IPS-18c (cell line): Measurements from ENCODE around the gene AGPAT3.
A peak's percentile ranks its signal among the peaks of the same experiment; 100 is the strongest.
"Not testable (repeated sequence)": the region's sequence is repeated elsewhere in the genome, so short reads cannot be mapped to it uniquely, and the experiment has no call there.

ENCODE experiments used
- H3K4me3 ChIP-seq: 2 replicates; pipeline ENCODE4 v1.7.0; 2013; ENCODE audit warnings: low read depth, mild to moderate bottlenecking, low read length, moderate library complexity; ENCODE audit not compliant: insufficient read depth
- H3K9me3 ChIP-seq: one replicate; pipeline ENCODE4 v1.6.1; 2013; ENCODE audit warnings: mild to moderate bottlenecking, low read length, moderate library complexity; ENCODE audit not compliant: control insufficient read depth, insufficient read depth

AGPAT3 gene, protein sequence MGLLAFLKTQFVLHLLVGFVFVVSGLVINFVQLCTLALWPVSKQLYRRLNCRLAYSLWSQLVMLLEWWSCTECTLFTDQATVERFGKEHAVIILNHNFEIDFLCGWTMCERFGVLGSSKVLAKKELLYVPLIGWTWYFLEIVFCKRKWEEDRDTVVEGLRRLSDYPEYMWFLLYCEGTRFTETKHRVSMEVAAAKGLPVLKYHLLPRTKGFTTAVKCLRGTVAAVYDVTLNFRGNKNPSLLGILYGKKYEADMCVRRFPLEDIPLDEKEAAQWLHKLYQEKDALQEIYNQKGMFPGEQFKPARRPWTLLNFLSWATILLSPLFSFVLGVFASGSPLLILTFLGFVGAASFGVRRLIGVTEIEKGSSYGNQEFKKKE

DNA sequence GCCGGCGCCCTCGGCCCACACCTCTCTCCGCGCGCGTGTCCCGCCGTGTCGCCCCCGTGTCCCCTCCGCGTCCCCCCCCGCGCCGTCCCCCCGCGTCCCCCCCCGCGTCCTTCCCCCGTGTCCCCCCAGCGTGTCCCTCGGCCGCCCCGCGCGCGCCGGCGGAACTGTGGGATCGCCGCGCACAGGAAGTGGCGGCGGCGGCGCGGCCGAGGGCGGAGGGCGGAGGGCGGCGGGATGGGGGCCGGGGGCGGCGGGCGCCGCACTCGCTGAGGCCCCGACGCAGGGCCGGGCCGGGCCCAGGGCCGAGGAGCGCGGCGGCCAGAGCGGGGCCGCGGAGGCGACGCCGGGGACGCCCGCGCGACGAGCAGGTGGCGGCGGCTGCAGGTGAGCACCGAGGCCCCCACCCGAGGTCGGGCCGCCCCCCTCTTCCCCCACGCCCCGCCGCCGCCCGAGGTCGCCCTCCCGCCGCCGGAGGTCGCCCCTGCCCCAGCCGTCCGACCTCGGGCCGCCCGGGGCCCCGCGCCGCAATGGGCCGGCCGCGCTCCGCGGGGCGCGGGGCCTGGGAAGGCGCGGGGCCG is at the start of gene AGPAT3:
AGPAT3 (plus strand) TSS at position 262 of the 578 bp plus-strand sequence. CDS start 94,459 bp downstream, outside the sequence.
- peak within 1 kb of the TSS; percentile 55 for H3K4me3 ChIP-seq
- H3K9me3 ChIP-seq: no peaks in the 10 kb centered on the region

GRCh38 chr21:43815991-43816390 is 49.0 kb upstream of the AGPAT3 start:
- no peak overlapping the region for H3K4me3 ChIP-seq
- H3K9me3 ChIP-seq: peaks cover 2% of the 10 kb centered on the region

DNA sequence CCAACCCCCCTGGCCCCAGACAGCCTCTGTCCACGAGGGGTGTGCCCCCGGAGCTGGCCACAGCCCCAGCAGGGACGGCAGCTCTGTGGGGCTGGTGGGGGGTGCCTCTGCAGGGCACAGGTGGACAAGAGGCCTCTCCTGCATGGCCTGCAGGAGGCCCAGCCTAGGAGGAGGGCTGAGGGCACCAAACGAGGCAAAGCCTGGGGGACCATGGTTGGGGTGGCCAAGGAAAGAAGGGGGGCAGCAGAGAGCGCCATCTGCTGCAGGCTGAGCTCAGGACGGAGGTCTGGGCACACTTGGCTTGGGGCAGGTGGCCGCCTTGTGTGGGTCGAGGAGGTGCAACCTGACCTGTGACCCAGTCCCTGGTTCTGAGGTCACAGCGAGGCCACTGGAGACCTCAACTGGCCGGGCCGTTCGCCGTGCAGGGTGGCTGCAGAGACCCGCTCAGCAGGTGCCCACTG is 48.4 kb upstream of the AGPAT3 start:
- Histone ChIP-seq H3K9me3 (peaks cover 4% of the 10 kb centered on the region), H3K4me3 (no peak overlapping the region)

DNA sequence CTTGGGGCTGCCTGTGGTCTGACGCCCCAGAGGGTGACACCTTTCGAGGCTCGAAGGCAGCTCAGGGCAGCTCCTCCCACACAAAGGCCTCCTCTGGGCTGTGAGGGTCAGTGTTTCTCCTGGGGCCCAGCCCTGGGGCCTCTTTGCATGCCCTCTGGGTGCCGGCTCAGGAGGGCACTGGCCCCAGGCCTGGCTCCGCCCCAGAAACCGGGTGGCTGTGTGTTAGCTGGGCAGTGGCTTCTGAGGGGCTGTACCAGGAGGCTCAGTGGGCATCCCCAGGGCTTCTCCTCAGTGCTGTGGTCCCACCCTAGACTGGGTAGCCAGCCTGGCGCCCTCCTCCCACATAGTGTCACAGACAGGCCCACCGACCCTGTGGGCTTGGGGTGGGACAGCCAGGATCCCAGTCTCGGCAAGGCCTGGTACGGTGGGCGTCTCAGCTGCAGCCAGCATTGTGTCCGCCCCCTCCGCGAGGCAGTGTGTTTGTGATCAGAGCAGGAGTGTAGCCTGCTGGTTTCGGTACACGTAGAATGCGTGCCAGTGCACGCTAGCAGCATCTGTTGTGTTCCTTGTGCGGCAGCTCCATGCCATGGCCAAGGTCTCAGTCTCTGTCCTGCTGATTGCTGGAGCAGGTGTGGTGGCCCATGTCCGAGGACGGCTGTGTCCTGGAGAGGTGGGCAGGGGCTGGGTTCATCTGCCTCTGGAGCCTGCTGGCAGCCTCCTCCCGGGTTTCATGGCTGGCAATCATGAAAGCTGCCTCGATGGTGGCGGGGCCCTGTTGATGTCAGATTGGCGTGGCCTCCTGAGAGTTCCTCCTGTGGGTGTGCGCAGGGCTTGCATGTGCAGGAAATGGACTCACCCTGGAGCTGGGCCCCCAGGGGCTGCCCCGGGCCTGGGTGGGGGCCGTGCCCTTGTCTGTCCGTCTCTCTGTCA is 47.6 kb upstream of the AGPAT3 start:
- Histone ChIP-seq H3K9me3 (peaks cover 4% of the 10 kb centered on the region), H3K4me3 (no peak overlapping the region)

- H3K4me3 ChIP-seq: no peak overlapping the region
- H3K9me3 ChIP-seq: peaks cover 4% of the 10 kb centered on the region
Measured at GRCh38 chr21:43818685-43819084, 46.3 kb upstream of the AGPAT3 start.

GRCh38 chr21:43819511-43820405 is 45.3 kb upstream of the AGPAT3 start:
- H3K9me3 ChIP-seq: peaks cover 4% of the 10 kb centered on the region
- no peak overlapping the region for H3K4me3 ChIP-seq

DNA sequence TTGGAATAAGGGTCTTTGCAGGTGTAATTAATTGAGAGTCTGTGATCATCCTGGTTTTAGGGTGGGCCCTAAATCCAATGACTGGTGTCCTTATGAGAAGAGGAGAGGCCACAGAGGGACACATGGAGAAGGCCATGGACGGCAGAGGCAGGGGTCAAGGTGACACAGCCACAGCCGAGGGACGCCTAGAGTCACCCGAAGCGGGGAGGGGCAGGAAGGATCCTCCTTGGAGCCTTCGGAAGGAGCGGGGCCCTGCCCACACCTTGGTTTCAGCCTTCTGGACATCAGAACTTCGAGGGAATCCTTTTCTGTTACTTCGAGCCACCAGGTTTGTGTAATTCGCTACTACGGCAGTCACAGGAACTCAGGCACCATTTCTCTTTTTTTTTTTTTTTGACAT is 44.6 kb upstream of the AGPAT3 start:
- Histone ChIP-seq H3K4me3 (no peak overlapping the region), H3K9me3 (peaks cover 4% of the 10 kb centered on the region)

- H3K4me3 ChIP-seq, H3K9me3 ChIP-seq: not testable (repeated sequence)
Measured at GRCh38 chr21:43822166-43822565, 42.9 kb upstream of the AGPAT3 start.

GRCh38 chr21:43822741-43823140 is 42.3 kb upstream of the AGPAT3 start:
- not testable (repeated sequence) for H3K4me3 ChIP-seq

GRCh38 chr21:43824333-43825241 is 40.4 kb upstream of the AGPAT3 start:
- Histone ChIP-seq H3K9me3 (peaks cover 6% of the 10 kb centered on the region), H3K4me3 (no peak overlapping the region)

More at GRCh38 chr21:43822741-43823140, 42.3 kb upstream of the AGPAT3 start:
- not testable (repeated sequence) for H3K9me3 ChIP-seq

- H3K4me3 ChIP-seq: no peak overlapping the region
- H3K9me3 ChIP-seq: peaks cover 6% of the 10 kb centered on the region
Measured at GRCh38 chr21:43825242-43825935, 39.6 kb upstream of the AGPAT3 start.

- no peak overlapping the region for H3K4me3 ChIP-seq
Measured at GRCh38 chr21:43825936-43826622, 38.9 kb upstream of the AGPAT3 start.

DNA sequence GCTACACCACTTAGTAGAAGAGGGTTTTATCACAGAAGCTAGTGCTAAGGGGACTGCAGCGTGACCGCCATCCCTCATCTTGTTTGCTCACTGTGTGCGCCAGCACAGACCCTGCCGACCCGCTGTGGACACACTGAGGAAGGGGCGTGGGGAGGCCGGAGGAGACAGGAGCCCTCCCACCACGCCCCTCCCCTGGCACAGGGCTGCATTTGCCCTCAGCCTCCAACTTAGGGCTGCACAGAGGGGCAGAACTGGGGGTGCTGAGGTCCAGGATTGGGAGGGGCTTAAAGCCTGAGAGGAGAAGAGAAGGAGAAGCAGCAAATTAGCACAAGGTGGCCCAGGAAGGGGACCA is 38.4 kb upstream of the AGPAT3 start:
- H3K4me3 ChIP-seq: no peak overlapping the region
- H3K9me3 ChIP-seq: peaks cover 2% of the 10 kb centered on the region

More at GRCh38 chr21:43825936-43826622, 38.9 kb upstream of the AGPAT3 start:
- peaks cover 4% of the 10 kb centered on the region for H3K9me3 ChIP-seq

- Histone ChIP-seq H3K9me3 (peaks cover 2% of the 10 kb centered on the region), H3K4me3 (no peak overlapping the region)
Measured at GRCh38 chr21:43827015-43827611, 37.9 kb upstream of the AGPAT3 start.
